Osteoblast (primary cell): ENCODE results near the gene CRYGN. TPM values are rescaled to one million over a fixed set of nuclear protein-coding genes. Genes with fewer than 3 reads are reported as not detected.

Experiments
- DNase-seq: peaks from one replicate; pipeline ENCODE4 v3.0.0; 2011; ENCODE audit warnings: low spot score, mixed read lengths; ENCODE audit not compliant: insufficient read length; ENCODE audit errors: missing footprints
- H2AFZ ChIP-seq: 2 replicates; pipeline ENCODE4 v1.6.0; 2011; ENCODE audit warnings: mild to moderate bottlenecking, low read length
- H3K27ac ChIP-seq: 2 replicates; pipeline ENCODE4 v1.5.1; 2011; ENCODE audit warnings: mild to moderate bottlenecking, low read depth, low read length, moderate library complexity
- H3K27me3 ChIP-seq: 2 replicates; pipeline ENCODE4 v1.6.0; 2012; ENCODE audit warnings: mild to moderate bottlenecking, control low read depth, inconsistent platforms, low read length, moderate library complexity; ENCODE audit not compliant: insufficient read depth
- H3K36me3 ChIP-seq: 2 replicates; pipeline ENCODE4 v1.5.1; 2011; ENCODE audit warnings: mild to moderate bottlenecking, low read length, control low read depth, moderate library complexity; ENCODE audit not compliant: insufficient read depth
- H3K4me1 ChIP-seq: 2 replicates; pipeline ENCODE4 v1.5.1; 2011; ENCODE audit warnings: mild to moderate bottlenecking, low read length, control low read depth, moderate library complexity; ENCODE audit not compliant: insufficient read depth
- H3K4me2 ChIP-seq: 2 replicates; pipeline ENCODE4 v1.6.0; 2011; ENCODE audit warnings: mild to moderate bottlenecking, low read length; ENCODE audit not compliant: insufficient read depth
- H3K4me3 ChIP-seq: fragments of 200-600 bp; sonication (generic); 3 replicates; pipeline ENCODE4 v1.5.1; 2012; ENCODE audit warnings: mild to moderate bottlenecking, low read length, inconsistent platforms; ENCODE audit not compliant: insufficient read depth
- H3K79me2 ChIP-seq: 2 replicates; pipeline ENCODE4 v1.6.0; 2012; ENCODE audit warnings: mild to moderate bottlenecking, low read length, control low read depth, inconsistent platforms; ENCODE audit not compliant: insufficient read depth
- H3K9me3 ChIP-seq: 2 replicates; pipeline ENCODE4 v1.5.1; 2011; ENCODE audit warnings: low read depth, low read length, control low read depth
- H4K20me1 ChIP-seq: 2 replicates; pipeline ENCODE4 v1.6.0; 2012; ENCODE audit warnings: mild to moderate bottlenecking, low read length, control low read depth; ENCODE audit not compliant: insufficient read depth
- total RNA-seq: library from RNA; depleted of rRNA; stranded (reverse); fragments of >200 nt; gene quantifications from 2 replicates; pipeline ENCODE4 v1.2.3, GENCODE V29; 2012
- TF ChIP-seq, protein P1 (sequence below): IDR thresholded peaks from 2 replicates; pipeline ENCODE4 v1.5.1; 2011; ENCODE audit warnings: mild to moderate bottlenecking, low read depth, low read length, moderate library complexity; ENCODE audit errors: extremely low read depth

The CRYGN gene
- total RNA-seq, 1 donor: 0.72 TPM

DNA sequence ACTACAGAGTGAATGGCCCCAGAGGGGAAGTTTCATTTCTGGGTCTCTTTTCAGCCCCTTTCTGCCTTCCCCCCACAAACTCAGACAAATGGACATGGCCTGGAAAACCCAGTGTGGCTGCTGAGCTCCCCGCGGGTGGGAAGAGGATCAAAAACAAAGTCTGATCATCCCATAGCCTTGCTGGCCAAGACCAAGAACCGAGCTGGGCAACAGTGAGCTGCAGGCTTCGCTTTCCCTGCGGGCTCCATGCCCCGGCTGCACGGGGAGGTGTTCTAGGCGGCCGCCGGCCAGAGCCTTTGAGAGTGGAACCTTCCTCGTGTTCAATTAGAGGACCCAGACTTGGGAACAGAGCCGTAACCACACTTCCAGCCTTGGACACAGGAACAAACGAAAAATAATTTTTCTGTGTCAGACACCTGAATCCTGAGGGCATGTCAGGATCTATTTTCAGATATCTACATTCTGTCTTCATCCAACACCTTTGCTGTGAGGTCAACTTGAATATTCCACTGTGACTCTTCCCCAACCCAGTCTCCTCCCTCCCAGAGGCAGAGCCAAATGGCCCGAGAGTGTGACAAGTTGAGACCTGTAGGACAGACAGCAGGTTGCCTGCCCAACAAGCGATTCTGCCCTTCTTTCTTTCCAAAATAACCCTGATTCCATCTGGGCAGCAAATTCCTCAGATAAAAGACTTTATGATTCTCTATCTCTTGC lies 56.1 kb downstream of the CRYGN start:
- H3K4me2 ChIP-seq: no peak overlapping the region
- H3K27ac ChIP-seq: no peak overlapping the region
- peak; percentile 71 for DNase-seq
- no peaks in the 10 kb centered on the region for H4K20me1 ChIP-seq
- no peaks in the 10 kb centered on the region for H3K4me1 ChIP-seq
- H2AFZ ChIP-seq: no peak overlapping the region
- H3K4me3 ChIP-seq: no peak overlapping the region
- TF ChIP-seq, protein P1, sequence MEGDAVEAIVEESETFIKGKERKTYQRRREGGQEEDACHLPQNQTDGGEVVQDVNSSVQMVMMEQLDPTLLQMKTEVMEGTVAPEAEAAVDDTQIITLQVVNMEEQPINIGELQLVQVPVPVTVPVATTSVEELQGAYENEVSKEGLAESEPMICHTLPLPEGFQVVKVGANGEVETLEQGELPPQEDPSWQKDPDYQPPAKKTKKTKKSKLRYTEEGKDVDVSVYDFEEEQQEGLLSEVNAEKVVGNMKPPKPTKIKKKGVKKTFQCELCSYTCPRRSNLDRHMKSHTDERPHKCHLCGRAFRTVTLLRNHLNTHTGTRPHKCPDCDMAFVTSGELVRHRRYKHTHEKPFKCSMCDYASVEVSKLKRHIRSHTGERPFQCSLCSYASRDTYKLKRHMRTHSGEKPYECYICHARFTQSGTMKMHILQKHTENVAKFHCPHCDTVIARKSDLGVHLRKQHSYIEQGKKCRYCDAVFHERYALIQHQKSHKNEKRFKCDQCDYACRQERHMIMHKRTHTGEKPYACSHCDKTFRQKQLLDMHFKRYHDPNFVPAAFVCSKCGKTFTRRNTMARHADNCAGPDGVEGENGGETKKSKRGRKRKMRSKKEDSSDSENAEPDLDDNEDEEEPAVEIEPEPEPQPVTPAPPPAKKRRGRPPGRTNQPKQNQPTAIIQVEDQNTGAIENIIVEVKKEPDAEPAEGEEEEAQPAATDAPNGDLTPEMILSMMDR: no peak
- H3K27me3 ChIP-seq: peaks cover 13% of the 10 kb centered on the region
- H3K36me3 ChIP-seq: no peaks in the 10 kb centered on the region
- H3K79me2 ChIP-seq: no peaks in the 10 kb centered on the region
- H3K9me3 ChIP-seq: no peaks in the 10 kb centered on the region

DNA sequence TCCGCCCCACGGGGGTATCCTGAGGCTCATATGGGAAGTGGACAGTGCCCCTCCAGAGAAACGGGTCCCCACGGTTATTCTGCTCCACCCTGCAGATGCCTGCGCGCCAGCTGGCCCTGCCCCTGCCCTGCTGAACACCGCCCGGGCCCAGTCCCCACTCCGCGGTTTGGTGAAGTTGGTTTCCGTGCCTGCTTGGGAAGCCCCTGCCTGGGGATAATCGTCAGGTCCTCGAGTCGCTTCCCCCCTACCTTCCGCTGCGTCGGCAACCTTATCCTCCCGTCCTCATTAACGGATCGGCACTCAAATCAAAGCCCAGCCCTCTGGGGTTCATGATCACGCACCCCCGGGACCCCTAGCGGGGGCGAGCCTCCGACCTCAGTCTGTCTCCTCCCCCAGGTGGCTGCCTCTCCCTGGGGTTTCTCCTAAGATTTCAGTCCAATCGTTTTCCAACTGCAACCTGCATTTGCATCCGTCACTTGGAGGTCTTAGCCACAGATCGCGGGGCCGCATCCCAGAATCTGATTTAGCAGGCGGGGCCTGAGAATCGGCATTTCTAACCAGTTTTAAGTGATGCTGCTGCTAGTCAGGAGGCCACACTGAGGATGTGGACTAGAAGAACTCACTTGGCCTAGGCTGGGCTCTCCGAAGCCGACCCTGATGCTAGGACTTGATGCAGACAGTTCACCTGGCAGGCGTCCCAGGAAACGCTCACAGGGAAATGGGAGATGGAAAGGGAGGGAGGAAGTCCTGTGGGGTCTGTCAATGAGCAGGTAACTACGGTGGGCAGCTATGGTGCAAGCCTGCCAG lies 57.7 kb downstream of the CRYGN start:
- Histone ChIP-seq H3K27ac (no peak overlapping the region), H3K9me3 (no peaks in the 10 kb centered on the region), H3K36me3 (no peaks in the 10 kb centered on the region), H4K20me1 (no peaks in the 10 kb centered on the region), H2AFZ (no peak overlapping the region), H3K79me2 (no peaks in the 10 kb centered on the region), H3K4me3 (no peak overlapping the region), H3K27me3 (peaks cover 13% of the 10 kb centered on the region), H3K4me1 (no peaks in the 10 kb centered on the region), H3K4me2 (no peak overlapping the region)
- TF ChIP-seq, protein P1: no peak
- DNase-seq: peak; percentile 70

DNA sequence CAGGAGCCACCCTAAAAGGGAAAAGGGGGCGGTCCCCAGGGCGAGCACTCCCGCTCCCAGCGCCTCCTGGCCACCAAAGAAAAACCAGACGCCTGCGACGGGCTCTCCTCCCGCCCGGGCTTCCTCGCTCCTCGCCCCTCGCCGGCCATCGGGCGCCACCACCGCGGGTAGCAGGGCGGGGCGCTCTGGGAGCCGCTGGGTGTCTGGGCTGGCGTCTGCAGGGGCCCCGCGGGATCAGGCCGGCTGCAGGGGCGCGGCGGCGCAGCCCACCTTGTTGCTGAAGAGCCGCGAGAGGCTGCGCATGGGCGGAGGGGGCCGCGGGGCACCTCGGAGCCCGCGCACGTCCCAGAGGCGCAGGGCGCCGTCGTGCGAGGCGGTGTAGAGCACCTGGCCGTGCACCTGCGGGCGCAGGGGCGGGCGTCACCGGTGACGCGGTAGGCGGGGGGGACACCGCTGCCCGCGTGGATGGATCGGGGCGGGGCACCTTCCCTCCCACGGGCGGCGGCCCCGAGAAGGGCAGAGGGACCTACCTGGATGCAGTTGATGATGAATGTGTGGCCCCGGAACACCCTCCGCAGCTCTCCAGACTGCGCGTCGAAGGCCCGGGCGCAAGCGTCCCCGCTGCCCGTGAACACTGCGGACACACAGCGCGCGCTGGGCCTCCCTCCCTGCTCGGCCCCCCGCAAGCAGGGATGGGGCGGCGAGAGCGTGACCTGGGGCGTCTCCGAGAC lies 58.4 kb downstream of the CRYGN start:
- TF ChIP-seq, protein P1: no peak
- Histone ChIP-seq H3K27me3 (peaks cover 13% of the 10 kb centered on the region), H2AFZ (no peak overlapping the region), H3K4me2 (peak overlapping the region; percentile 23), H3K4me3 (peak overlapping the region; percentile 25), H3K36me3 (peaks cover 6% of the 10 kb centered on the region), H3K9me3 (no peaks in the 10 kb centered on the region), H3K4me1 (no peaks in the 10 kb centered on the region), H4K20me1 (no peaks in the 10 kb centered on the region), H3K27ac (no peak overlapping the region), H3K79me2 (no peaks in the 10 kb centered on the region)
- peak; percentile 92 for DNase-seq

DNA sequence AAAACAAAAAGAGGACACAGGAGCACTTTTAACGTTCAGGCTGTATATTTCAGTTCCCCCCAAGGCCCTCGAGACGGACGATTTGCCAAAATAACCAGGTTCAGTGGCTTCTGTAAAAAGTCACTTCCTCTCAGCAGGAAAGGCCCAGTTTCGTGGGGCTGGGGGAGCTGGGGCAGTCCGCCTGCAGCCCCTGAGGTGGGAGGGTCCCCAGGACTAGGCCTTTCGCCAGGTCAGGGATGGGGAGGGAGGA lies 58.9 kb downstream of the CRYGN start:
- no peaks in the 10 kb centered on the region for H3K4me1 ChIP-seq
- no peak overlapping the region for H3K4me3 ChIP-seq
- peaks cover 10% of the 10 kb centered on the region for H3K36me3 ChIP-seq
- H3K4me2 ChIP-seq: peak overlapping the region; percentile 23
- H3K9me3 ChIP-seq: no peaks in the 10 kb centered on the region
- TF ChIP-seq, protein P1: no peak
- DNase-seq: no peak
- peaks cover 13% of the 10 kb centered on the region for H3K27me3 ChIP-seq
- no peaks in the 10 kb centered on the region for H3K79me2 ChIP-seq
- no peaks in the 10 kb centered on the region for H4K20me1 ChIP-seq
- no peak overlapping the region for H2AFZ ChIP-seq
- H3K27ac ChIP-seq: no peak overlapping the region
